HEK293 (cell line): Measurements from ENCODE around the gene SOX21.

ENCODE experiments used
- CTCF ChIA-PET: fragments of 350-600 bp; formaldehyde crosslinking; extraction: SDS; loops from one replicate; lab custom pipeline; 2021; ENCODE audit warnings: antibody characterized with exemption; lab: Yijun Ruan, JAX
- POLR2A ChIA-PET: fragments of 300-600 bp; formaldehyde crosslinking; extraction: SDS; loops from one replicate; lab custom pipeline; 2020; ENCODE audit warnings: antibody characterized with exemption, inconsistent platforms; lab: Yijun Ruan, JAX
- H3K27ac ChIP-seq: fragments of 200-500 bp; sonication (Bioruptor generic); 2 replicates; pipeline ENCODE4 v1.5.1; 2014; ENCODE audit warnings: low read depth, low read length, control low read depth, inconsistent platforms; ENCODE audit errors: extremely low read depth
- H3K36me3 ChIP-seq, 2 experiments: fragments of 200-500 bp in 1 of 2; sonication (Bioruptor generic) in 1 of 2; 1 replicate in 1 of 2; 2 replicates in 1 of 2; pipeline ENCODE4 v1.5.1; 2014 to 2017; ENCODE audit warnings: inconsistent platforms in 2 of 2, low read length in 2 of 2; ENCODE audit not compliant: control insufficient read depth in 2 of 2, insufficient read depth in 1 of 2
- H3K4me1 ChIP-seq: fragments of 200-500 bp; sonication (Bioruptor generic); 2 replicates; pipeline ENCODE4 v1.5.1; 2014; ENCODE audit warnings: mild to moderate bottlenecking, low read length, inconsistent platforms; ENCODE audit not compliant: control insufficient read depth, insufficient read depth
- H3K4me3 ChIP-seq: 2 replicates; pipeline ENCODE4 v1.5.1; 2011; ENCODE audit warnings: low read depth, mild to moderate bottlenecking, control low read depth, low read length, moderate library complexity
- H3K9me3 ChIP-seq: fragments of 200-500 bp; sonication (Bioruptor generic); 2 replicates; pipeline ENCODE4 v1.5.1; 2014; ENCODE audit warnings: low read depth, low read length, inconsistent platforms; ENCODE audit not compliant: control insufficient read depth, insufficient read depth
- HOXA7 ChIP-seq: sonication (generic); formaldehyde crosslinking; IDR thresholded peaks from 2 replicates; pipeline ENCODE4 v1.8.1; 2022; ENCODE audit warnings: missing genetic modification reagents, borderline replicate concordance
- TCF7L2 ChIP-seq: IDR thresholded peaks from 2 replicates; pipeline ENCODE4 v1.6.1; 2011; ENCODE audit warnings: low read depth, mild to moderate bottlenecking, inconsistent platforms, low read length, moderate library complexity, borderline replicate concordance
- ZNF146 ChIP-seq: fragments of 450-650 bp; formaldehyde crosslinking; IDR thresholded peaks from 2 replicates; pipeline ENCODE4 v1.5.1; 2016; ENCODE audit warnings: missing biosample characterization, missing genetic modification characterization
- ZNF214 ChIP-seq: fragments of 450-650 bp; formaldehyde crosslinking; IDR thresholded peaks from 2 replicates; pipeline ENCODE4 v1.5.1; 2017; ENCODE audit warnings: missing biosample characterization, mild to moderate bottlenecking, missing genetic modification characterization, borderline replicate concordance
- ZNF341 ChIP-seq: fragments of 450-650 bp; formaldehyde crosslinking; IDR thresholded peaks from 2 replicates; pipeline ENCODE4; 2016; ENCODE audit warnings: low read depth, missing biosample characterization, missing genetic modification characterization
- ZNF416 ChIP-seq: fragments of 450-650 bp; formaldehyde crosslinking; IDR thresholded peaks from 2 replicates; pipeline ENCODE4 v1.5.1; 2016; ENCODE audit warnings: missing biosample characterization, missing genetic modification characterization
- ZNF510 ChIP-seq: fragments of 450-650 bp; formaldehyde crosslinking; IDR thresholded peaks from 2 replicates; pipeline ENCODE4 v1.5.1; 2018; ENCODE audit warnings: mild to moderate bottlenecking, missing genetic modification characterization, missing biosample characterization; ENCODE audit not compliant: insufficient replicate concordance
- ZNF560 ChIP-seq: fragments of 450-650 bp; formaldehyde crosslinking; IDR thresholded peaks from 2 replicates; pipeline ENCODE4 v1.5.1; 2017; ENCODE audit warnings: missing biosample characterization, missing genetic modification characterization, borderline replicate concordance
- ZNF664 ChIP-seq: fragments of 450-650 bp; formaldehyde crosslinking; IDR thresholded peaks from 2 replicates; pipeline ENCODE4 v1.5.1; 2016; ENCODE audit warnings: missing biosample characterization, missing genetic modification characterization
- ZNF670 ChIP-seq: fragments of 450-650 bp; formaldehyde crosslinking; IDR thresholded peaks from 2 replicates; pipeline ENCODE4 v1.5.1; 2016; ENCODE audit warnings: missing biosample characterization, missing genetic modification characterization, low read depth
- ZNF776 ChIP-seq: fragments of 450-650 bp; formaldehyde crosslinking; IDR thresholded peaks from 2 replicates; pipeline ENCODE4 v1.5.0; 2017; ENCODE audit warnings: missing biosample characterization, missing genetic modification characterization, borderline replicate concordance
- ZNF830 ChIP-seq: fragments of 450-650 bp; IDR thresholded peaks from 2 replicates; pipeline ENCODE4 v1.5.0; 2018; ENCODE audit warnings: missing biosample characterization, missing genetic modification characterization, low read depth, mild to moderate bottlenecking, moderate library complexity
- TF ChIP-seq, protein P1 (sequence below): fragments of 450-650 bp; formaldehyde crosslinking; IDR thresholded peaks from 2 replicates; pipeline ENCODE4 v1.5.1; 2016; ENCODE audit warnings: missing biosample characterization, missing genetic modification characterization
- TF ChIP-seq, protein P2 (sequence below): fragments of 450-650 bp; IDR thresholded peaks from 2 replicates; pipeline ENCODE4 v1.5.1; 2018; ENCODE audit warnings: missing biosample characterization, missing genetic modification characterization
- TF ChIP-seq, protein P3 (sequence below): fragments of 450-650 bp; formaldehyde crosslinking; IDR thresholded peaks from 2 replicates; pipeline ENCODE4 v1.5.1; 2016; ENCODE audit warnings: missing biosample characterization, missing genetic modification characterization, borderline replicate concordance
- TF ChIP-seq, protein P4 (sequence below): fragments of 450-650 bp; formaldehyde crosslinking; IDR thresholded peaks from 2 replicates; pipeline ENCODE4 v1.5.1; 2016; ENCODE audit warnings: missing biosample characterization, missing genetic modification characterization

SOX21 gene

DNA sequence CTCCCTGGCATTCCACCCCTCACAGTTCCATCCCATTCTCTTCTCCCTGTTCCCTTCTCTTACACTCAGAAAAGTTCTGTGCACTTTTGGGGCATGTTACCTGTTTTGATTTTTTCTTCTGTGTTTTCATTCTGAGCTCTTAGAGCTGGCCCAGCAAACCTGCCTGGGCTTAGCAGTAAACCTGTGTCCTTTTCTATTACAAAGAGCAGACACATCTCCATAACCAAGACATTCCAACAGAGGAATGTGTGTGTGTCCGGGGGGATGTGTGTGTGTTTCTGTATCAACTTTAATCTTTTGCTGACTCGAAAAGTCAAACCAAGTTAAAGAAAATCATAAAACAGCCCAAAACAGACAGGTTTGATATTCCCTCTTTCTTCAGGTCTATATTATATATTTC lies 49.1 kb upstream of the SOX21 start (continued):
- TF ChIP-seq, protein P1, sequence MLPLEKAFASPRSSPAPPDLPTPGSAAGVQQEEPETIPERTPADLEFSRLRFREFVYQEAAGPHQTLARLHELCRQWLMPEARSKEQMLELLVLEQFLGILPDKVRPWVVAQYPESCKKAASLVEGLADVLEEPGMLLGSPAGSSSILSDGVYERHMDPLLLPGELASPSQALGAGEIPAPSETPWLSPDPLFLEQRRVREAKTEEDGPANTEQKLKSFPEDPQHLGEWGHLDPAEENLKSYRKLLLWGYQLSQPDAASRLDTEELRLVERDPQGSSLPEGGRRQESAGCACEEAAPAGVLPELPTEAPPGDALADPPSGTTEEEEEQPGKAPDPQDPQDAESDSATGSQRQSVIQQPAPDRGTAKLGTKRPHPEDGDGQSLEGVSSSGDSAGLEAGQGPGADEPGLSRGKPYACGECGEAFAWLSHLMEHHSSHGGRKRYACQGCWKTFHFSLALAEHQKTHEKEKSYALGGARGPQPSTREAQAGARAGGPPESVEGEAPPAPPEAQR (tag by site-specific recombination) = no peak
- TF ChIP-seq, protein P2, sequence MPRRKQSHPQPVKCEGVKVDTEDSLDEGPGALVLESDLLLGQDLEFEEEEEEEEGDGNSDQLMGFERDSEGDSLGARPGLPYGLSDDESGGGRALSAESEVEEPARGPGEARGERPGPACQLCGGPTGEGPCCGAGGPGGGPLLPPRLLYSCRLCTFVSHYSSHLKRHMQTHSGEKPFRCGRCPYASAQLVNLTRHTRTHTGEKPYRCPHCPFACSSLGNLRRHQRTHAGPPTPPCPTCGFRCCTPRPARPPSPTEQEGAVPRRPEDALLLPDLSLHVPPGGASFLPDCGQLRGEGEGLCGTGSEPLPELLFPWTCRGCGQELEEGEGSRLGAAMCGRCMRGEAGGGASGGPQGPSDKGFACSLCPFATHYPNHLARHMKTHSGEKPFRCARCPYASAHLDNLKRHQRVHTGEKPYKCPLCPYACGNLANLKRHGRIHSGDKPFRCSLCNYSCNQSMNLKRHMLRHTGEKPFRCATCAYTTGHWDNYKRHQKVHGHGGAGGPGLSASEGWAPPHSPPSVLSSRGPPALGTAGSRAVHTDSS (tag by site-specific recombination) = no peak
- no peak for TF ChIP-seq ZNF146 (tag by site-specific recombination)
- no peak for TF ChIP-seq ZNF776 (tag by site-specific recombination)
- no peak for TF ChIP-seq ZNF416 (tag by site-specific recombination)
- TF ChIP-seq ZNF560 = no peak
- TF ChIP-seq ZNF664 (tag by site-specific recombination) = no peak
- no peak for TF ChIP-seq ZNF670 (tag by site-specific recombination)
- TF ChIP-seq, protein P3, sequence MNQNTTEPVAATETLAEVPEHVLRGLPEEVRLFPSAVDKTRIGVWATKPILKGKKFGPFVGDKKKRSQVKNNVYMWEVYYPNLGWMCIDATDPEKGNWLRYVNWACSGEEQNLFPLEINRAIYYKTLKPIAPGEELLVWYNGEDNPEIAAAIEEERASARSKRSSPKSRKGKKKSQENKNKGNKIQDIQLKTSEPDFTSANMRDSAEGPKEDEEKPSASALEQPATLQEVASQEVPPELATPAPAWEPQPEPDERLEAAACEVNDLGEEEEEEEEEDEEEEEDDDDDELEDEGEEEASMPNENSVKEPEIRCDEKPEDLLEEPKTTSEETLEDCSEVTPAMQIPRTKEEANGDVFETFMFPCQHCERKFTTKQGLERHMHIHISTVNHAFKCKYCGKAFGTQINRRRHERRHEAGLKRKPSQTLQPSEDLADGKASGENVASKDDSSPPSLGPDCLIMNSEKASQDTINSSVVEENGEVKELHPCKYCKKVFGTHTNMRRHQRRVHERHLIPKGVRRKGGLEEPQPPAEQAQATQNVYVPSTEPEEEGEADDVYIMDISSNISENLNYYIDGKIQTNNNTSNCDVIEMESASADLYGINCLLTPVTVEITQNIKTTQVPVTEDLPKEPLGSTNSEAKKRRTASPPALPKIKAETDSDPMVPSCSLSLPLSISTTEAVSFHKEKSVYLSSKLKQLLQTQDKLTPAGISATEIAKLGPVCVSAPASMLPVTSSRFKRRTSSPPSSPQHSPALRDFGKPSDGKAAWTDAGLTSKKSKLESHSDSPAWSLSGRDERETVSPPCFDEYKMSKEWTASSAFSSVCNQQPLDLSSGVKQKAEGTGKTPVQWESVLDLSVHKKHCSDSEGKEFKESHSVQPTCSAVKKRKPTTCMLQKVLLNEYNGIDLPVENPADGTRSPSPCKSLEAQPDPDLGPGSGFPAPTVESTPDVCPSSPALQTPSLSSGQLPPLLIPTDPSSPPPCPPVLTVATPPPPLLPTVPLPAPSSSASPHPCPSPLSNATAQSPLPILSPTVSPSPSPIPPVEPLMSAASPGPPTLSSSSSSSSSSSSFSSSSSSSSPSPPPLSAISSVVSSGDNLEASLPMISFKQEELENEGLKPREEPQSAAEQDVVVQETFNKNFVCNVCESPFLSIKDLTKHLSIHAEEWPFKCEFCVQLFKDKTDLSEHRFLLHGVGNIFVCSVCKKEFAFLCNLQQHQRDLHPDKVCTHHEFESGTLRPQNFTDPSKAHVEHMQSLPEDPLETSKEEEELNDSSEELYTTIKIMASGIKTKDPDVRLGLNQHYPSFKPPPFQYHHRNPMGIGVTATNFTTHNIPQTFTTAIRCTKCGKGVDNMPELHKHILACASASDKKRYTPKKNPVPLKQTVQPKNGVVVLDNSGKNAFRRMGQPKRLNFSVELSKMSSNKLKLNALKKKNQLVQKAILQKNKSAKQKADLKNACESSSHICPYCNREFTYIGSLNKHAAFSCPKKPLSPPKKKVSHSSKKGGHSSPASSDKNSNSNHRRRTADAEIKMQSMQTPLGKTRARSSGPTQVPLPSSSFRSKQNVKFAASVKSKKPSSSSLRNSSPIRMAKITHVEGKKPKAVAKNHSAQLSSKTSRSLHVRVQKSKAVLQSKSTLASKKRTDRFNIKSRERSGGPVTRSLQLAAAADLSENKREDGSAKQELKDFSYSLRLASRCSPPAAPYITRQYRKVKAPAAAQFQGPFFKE = no peak
- TF ChIP-seq HOXA7 (CRISPR knock-in tag) = no peak
- no peak for TF ChIP-seq ZNF214

DNA sequence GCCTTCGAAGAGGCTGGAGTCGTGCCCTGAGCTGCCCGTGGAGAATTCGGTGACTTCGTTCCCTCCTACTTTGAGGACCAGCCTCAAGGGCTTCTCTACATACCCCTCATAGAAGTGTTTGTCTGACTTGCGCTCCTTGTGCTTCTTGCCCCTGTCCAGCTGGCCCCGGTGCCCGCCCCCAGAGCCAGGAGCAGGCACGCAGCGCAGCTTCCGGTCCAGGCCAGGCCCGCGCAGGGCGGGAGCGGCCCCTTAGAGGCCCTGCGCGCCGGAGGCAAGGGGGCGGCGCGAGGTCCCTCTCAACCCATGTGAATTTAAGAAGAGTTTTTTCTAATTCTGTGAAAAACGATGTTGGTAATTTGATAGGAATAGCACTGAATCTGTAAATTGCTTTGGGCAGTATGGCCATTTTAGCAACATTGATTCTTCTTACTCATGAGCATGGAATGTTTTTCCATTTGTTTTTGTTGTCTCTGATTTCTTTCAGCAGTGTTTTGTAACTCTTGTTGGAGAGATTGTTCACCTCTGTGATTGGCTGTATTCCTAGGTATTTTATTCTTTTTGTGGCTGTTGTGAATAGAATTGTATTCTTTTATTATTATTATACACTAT lies 46.9 kb upstream of the SOX21 start:
- H3K9me3 ChIP-seq = no peaks in the 10 kb centered on the region
- TF ChIP-seq, protein P4, sequence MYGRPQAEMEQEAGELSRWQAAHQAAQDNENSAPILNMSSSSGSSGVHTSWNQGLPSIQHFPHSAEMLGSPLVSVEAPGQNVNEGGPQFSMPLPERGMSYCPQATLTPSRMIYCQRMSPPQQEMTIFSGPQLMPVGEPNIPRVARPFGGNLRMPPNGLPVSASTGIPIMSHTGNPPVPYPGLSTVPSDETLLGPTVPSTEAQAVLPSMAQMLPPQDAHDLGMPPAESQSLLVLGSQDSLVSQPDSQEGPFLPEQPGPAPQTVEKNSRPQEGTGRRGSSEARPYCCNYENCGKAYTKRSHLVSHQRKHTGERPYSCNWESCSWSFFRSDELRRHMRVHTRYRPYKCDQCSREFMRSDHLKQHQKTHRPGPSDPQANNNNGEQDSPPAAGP (tag by site-specific recombination) = no peak
- no peak for TF ChIP-seq ZNF341 (tag by site-specific recombination)
- TF ChIP-seq ZNF830 (tag by site-specific recombination) = no peak
- TF ChIP-seq TCF7L2 = no peak
- TF ChIP-seq ZNF510 = no peak
- CTCF ChIA-PET = no interaction called here
- H3K27ac ChIP-seq = no peak overlapping the region
- POLR2A ChIA-PET = no interaction called here
- no peaks in the 10 kb centered on the region for H3K36me3 ChIP-seq
- H3K4me1 ChIP-seq = no peaks in the 10 kb centered on the region
- H3K4me3 ChIP-seq = no peak overlapping the region
